Anterior cingulate cortex (tissue), 58 donors: ENCODE data around the gene SEC14L1.
"Not testable (repeated sequence)": the region's sequence is repeated elsewhere in the genome, so short reads cannot be mapped to it uniquely, and the experiment has no call there.

Experiments
- DNase-seq, 58 donors: peaks; one replicate each; lab custom pipeline; 2025; lab: John Stamatoyannopoulos, UW

The SEC14L1 gene

GRCh38 chr17:77137886-77138285 lies 2.9 kb upstream of the SEC14L1 start:
- not testable (repeated sequence) for DNase-seq

DNA sequence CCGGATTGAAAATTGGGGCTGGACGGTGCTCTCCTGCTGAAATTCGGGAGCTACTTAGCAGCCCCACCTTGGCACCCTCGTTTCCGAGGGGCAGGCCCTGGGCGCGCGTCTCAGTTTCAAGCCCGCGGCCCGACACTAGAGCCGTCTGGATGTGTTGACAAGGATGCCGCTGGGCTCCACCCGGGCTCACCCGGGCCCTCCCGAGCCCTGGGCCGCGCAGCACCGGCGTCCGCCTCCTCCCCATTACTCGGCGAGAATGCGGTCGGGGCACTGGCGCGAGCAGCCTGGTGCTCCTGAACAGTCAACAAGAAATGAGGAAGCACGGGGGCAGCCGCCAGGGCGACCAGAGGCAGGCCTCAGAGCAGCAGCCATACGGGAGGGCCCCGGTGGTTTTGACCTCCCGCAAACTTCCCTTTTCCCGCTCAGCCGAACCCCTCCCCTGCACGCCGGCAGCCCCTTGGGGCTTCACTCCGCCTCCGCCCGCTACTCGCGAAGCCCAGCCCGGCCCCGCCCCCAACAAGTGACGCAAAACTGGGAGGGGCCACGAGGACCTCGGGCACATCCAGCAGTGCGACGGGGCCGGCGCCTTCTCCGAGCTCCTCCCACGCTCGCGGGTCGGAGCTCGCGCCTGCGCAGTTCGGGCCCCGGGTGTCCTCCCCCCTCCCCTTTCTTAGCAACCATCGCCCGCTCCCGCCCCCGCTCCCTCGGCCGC lies 447 bp upstream of the SEC14L1 start:
- DNase-seq = peak; percentile 79 to 99 (median 98)

- DNase-seq = no peak
These were observed 1.2 kb downstream of the SEC14L1 start for GRCh38 chr17:77141846-77142449.

GRCh38 chr17:77142689-77143088 lies 1.9 kb downstream of the SEC14L1 start:
- DNase-seq = no peak

GRCh38 chr17:77143306-77143705 lies 2.5 kb downstream of the SEC14L1 start:
- no peak for DNase-seq

DNA sequence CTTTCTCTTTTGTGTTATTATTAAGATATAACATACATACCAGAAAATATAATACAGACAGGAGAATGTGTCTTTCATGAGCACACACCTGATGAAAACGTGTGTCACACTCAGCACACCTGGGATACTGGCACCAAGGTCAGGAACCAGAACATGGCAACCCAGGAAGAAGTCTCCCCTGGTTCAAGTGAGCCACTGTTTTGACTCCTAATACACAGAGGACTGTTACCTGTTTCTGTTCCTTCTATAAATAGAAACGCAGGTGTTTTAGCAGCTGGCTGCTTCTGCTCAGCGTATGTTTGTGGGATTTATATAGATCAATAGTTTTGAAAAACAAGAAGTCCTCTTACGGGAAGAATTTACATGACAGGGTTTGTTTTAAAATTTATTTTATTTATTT lies 3.5 kb downstream of the SEC14L1 start:
- DNase-seq = no peak

DNA sequence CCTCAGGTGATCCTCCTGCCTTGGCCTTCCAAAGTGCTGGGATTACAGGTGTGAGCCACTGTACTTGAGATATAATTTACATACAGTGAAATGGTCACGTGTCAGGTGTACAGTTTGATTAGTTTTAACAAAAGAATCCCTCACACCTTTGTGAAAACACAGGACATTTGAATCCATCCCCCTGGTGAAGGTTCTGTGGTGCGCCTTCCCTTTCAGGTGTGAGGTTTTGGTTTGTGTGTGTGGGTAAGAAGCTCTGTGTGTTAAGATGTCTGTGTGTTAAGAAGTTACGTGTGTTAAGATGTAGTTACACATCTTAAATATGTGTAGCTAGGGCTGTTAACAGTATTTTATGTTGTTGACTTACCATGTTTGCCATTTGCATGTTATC lies 4.4 kb downstream of the SEC14L1 start:
- no peak for DNase-seq

- peak in 43 of 58 donors; percentile 24 to 82 (median 49) for DNase-seq
These were observed 5.0 kb downstream of the SEC14L1 start for GRCh38 chr17:77145612-77146245.

DNA sequence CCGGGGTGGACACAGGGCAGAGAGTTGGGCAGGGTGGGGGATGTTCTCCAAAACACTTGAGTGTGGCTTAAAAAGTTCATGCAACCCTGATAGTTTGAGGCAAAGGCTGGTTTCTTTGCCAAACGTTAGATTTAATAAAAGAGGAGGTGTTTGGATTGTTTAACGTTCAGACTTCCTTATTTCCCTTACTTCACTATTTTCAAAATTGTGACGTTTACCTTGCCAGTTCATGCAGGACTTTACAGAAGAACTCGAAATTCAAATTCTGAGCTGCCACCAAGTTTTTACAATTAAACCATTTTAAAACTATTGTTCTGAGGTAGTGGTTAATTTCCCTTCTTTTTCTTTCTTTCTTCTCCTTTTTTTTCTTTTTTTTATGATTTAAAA lies 5.5 kb downstream of the SEC14L1 start:
- no peak for DNase-seq

DNA sequence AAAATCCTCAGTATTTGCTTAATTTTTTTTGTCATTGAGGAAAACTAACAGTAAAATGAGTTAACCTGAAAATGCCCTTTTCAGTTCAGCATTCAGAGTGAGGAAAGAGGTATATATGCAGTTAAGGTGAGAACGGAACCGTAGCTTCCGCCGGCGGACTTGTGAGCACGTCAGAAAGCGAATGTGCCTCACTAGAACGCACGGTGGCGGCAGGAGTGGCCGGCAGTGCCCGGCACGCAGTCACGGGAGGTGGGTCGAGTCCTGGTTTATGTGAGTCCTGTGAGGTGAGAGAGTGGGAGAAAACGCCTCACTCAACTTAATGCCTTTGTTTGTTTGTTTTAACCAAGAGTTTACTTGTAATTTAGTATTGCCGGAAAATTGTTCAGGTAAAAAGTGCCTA lies 6.1 kb downstream of the SEC14L1 start:
- DNase-seq = no peak

GRCh38 chr17:77147357-77147801 lies 6.6 kb downstream of the SEC14L1 start:
- no peak for DNase-seq

- peak in 6 of 58 donors; percentile 18 to 51 (median 33) for DNase-seq
These were observed 7.5 kb downstream of the SEC14L1 start for GRCh38 chr17:77148077-77148939.

DNA sequence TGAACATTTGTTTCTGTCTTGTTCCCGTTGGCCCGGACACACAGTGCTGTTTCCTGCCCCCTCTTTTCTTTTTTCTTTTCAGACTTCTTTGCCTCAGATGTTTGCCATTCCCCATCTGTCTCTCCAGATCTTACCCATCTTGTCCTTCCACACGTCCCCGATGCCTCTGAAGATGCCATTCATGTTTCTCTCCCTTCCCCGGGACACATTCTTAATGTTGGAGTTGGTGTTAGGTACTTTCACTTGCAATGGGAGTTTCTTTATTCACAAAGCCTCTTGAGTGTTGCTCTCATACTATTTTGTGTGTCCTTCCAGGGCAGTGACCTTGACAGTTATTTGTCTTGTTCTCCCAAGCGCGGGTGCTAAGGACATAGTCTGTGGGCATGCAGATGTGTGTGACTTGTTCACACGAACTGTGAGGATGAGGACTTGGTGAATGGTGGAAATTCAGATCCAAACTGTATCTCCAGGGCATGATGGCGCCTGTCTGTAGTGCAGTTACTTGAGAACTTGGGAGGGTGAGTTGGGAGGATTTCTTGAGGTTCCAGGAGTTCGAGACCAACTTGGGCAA lies 8.3 kb downstream of the SEC14L1 start:
- peak in 3 of 58 donors; percentile 35 to 59 (median 43) for DNase-seq

DNA sequence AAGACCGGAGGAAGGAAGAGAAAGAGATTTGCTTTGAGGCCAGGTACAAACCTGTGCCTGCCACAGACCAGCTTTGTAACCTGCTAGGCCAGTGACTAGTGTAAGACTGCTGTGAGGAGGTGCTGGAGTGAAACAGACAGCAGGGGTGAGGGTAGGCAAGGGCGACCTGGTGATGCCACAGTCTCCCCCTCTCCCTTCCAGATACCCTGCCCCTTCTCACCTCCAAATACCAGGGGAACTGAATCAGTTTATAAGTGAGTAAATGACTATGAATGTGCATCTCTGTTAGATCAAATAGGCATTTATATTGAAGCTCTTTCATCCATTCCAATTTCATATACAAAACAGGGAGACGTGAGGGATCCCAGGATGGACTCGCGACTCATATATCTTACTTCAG lies 9.4 kb downstream of the SEC14L1 start:
- DNase-seq = no peak

- DNase-seq = peak in 1 of 58 donors; percentile 60
These were observed 10.4 kb downstream of the SEC14L1 start for GRCh38 chr17:77151186-77151585.

DNA sequence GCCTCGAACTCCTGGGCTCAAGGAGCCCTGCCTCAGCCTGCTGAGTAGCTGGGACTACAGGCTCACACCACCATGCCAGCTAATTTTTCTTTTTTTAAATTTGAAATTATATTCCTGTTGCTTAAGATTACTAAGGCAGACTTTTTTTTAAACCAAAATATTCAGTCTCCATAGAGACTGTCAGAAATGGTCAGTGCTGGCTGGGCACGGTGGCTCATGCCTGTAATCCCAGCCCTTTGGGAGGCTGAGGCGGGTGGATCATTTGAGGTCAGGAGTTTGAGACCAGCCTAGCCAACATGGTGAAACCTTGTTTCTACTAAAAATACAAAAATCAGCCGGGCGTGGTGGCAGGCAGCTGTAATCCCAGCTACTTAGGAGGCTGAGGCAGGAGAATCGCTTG lies 11.3 kb downstream of the SEC14L1 start:
- not testable (repeated sequence) for DNase-seq

GRCh38 chr17:77153472-77153871 lies 12.7 kb downstream of the SEC14L1 start:
- DNase-seq = no peak

DNA sequence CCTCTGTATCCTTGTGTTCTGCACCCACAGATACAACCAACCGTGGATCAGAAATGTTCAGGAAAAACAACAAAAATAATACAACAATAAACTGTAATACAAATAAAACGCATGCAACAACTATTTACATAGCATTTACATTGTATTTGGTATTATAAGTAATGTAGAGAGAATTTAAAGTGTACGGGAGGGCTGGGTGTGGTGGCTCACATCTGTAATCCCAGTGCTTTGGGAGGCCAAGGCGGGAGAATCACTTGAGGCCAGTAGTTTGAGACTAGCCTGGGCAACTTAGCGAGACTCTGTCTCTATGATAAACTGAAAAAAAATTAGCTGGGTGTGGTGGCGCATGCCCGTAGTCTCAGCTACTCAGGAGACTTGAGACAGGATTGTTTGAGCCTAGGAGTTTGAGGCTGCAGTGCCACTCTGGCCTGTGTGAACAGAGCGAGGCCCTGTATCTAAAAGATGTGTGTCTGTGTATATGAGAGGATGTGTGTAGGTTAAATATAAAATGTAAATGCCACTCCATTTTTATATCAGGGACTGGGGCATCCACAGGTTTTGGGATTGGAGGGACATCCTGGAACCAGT lies 13.3 kb downstream of the SEC14L1 start:
- no peak for DNase-seq

DNA sequence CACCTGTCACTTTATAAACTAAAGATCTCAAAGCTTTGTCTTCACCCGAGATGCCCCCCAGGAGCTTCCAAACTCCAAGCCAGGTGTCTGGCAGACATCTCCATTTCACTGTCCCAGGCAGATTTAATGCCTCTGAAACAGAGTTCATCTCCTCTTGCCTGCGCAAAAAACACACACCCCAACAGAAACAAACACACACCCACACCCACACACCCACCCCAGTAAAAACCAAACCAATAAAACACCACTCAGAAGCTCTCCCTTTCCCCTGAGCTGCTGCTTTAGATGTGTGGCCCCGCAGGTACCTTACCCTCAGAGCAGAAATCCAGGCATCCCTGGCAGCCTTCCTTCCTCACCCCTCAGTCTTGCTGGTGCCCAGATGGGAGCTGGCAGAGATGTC lies 14.4 kb downstream of the SEC14L1 start:
- no peak for DNase-seq

GRCh38 chr17:77157766-77158165 lies 17.0 kb downstream of the SEC14L1 start:
- DNase-seq = not testable (repeated sequence)
